ENCODE results near the gene KCNIP2.
A peak's percentile ranks its signal among the peaks of the same experiment; 100 is the strongest.

The KCNIP2 gene

DNA sequence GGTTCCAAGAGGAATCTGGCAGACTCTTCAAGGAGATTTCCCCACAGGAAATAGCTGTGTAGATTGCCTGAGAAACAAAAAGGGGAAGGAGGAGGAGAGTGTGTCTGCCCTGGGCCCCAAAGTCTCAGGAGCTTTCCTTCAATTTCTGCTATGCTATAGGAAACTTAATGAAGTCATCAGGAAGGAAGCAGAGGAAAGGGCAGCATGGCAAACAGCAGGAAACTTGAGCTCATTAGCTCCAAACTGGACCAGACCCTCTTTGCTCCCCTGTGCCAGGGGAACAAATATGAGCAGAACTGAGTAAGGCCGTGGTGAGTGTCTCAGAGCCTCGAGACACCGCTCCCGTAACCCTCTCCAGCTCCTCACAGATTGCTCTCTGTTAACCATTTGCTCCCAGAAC is 4.8 kb upstream of the KCNIP2 start:
- Mint-ChIP-seq H3K9me3 (no peaks in the 10 kb centered on the region), H3K27ac (peak overlapping the region in 1 of 3 experiments; percentile 0), H3K4me1 (peaks cover 7% of the 10 kb centered on the region), H3K36me3 (ENCODE audit: low read depth) (peaks cover 19% of the 10 kb centered on the region), H3K27me3 (ENCODE audit: low read depth) (peaks cover 15% of the 10 kb centered on the region), H3K4me3 (no peak overlapping the region)
- TF ChIP-seq, protein P1, sequence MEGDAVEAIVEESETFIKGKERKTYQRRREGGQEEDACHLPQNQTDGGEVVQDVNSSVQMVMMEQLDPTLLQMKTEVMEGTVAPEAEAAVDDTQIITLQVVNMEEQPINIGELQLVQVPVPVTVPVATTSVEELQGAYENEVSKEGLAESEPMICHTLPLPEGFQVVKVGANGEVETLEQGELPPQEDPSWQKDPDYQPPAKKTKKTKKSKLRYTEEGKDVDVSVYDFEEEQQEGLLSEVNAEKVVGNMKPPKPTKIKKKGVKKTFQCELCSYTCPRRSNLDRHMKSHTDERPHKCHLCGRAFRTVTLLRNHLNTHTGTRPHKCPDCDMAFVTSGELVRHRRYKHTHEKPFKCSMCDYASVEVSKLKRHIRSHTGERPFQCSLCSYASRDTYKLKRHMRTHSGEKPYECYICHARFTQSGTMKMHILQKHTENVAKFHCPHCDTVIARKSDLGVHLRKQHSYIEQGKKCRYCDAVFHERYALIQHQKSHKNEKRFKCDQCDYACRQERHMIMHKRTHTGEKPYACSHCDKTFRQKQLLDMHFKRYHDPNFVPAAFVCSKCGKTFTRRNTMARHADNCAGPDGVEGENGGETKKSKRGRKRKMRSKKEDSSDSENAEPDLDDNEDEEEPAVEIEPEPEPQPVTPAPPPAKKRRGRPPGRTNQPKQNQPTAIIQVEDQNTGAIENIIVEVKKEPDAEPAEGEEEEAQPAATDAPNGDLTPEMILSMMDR (IDR thresholded peaks at IDR 0.05; ENCODE audit: unreplicated experiment in 3 of 3), result no peak

DNA sequence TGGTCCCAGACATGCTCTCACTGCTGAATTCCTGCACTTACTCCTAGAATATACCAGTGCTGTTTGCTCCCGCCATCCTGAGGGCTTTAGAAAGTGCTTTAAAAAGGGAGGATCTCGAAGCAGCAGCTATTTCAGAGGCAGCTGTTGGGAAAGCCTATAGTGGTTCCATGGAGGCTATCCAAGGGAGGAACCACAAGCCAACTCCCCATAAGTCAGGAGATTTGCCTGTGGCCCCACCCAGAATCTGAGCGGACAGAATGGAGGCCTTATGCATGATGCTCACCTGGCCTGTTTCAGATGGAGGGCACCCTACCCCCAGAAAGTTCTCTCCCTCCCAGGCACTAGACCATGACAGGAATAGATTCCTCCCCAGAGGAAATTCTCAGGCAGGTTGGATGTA is 2.3 kb upstream of the KCNIP2 start:
- Mint-ChIP-seq H3K9me3 (no peaks in the 10 kb centered on the region), H3K36me3 (ENCODE audit: low read depth) (peaks cover 19% of the 10 kb centered on the region), H3K27me3 (ENCODE audit: low read depth) (peaks cover 37% of the 10 kb centered on the region), H3K4me1 (peaks cover 18% of the 10 kb centered on the region), H3K4me3 (no peak overlapping the region), H3K27ac (no peak overlapping the region)
- TF ChIP-seq, protein P1 (IDR thresholded peaks at IDR 0.05; ENCODE audit: unreplicated experiment in 3 of 3), result no peak

DNA sequence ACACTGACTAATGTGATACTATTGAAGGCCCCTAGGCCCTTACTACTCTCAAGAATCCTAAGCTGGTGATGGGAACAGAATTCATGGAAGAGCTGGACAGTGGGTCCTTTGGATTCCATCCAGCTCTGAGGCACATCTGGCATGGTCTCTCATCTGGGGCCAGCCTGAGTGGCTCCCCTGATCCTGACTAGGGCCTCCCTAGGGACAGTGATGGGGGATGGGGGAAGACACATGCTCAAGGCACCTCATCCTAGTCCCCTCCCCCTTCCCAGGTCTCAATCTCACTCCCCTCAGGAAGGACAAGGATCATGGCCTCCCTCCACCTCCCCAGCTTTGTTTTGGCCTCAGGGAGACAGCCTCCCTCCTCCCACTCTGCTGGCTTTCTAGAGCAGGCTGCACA is 1.8 kb downstream of the KCNIP2 start:
- H3K27ac Mint-ChIP-seq, result no peak overlapping the region
- peaks cover 46% of the 10 kb centered on the region for H3K4me1 Mint-ChIP-seq
- peaks cover 58% of the 10 kb centered on the region for H3K27me3 Mint-ChIP-seq (ENCODE audit: low read depth)
- H3K9me3 Mint-ChIP-seq, result no peaks in the 10 kb centered on the region
- TF ChIP-seq, protein P1 (IDR thresholded peaks at IDR 0.05; ENCODE audit: unreplicated experiment in 3 of 3), result no peak
- H3K36me3 Mint-ChIP-seq (ENCODE audit: low read depth), result peaks cover 10% of the 10 kb centered on the region
- no peak overlapping the region for H3K4me3 Mint-ChIP-seq

DNA sequence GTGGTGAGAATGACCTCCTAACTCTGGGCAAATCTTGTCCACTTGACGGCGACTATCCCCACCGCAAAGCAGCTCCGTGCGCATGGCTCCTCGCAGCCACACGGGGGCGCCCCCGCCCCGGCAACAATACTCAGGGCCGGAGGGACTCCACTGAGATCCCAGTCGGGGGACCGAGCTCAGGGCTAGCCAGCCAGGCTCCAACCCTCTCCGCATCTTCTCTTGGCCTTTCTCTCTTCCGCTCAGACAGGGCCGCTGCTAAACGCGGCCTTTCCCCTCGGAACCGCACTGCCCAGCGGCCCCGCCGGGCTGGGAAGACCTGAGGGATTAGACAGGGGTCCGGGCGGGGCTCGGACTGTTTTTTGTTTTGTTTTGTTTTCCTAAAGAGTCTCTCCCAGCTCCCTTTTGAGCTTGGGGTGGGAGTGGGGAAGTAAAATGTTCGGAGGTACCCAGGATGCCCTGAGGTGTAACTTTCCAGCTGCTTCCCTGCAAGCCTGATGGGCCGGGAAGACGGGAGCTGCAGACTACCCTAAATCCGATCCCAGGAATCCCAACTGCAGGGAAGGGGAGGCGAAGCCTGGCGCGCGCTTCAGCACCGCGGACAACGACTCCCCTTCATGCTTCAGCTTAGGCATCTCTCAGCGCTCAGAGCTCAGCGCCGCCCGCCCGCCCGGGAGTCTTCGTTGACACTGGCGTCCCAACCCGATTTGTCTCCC is 2.7 kb downstream of the KCNIP2 start:
- peaks cover 47% of the 10 kb centered on the region for H3K4me1 Mint-ChIP-seq
- peaks cover 5% of the 10 kb centered on the region for H3K36me3 Mint-ChIP-seq (ENCODE audit: low read depth)
- no peak overlapping the region for H3K27ac Mint-ChIP-seq
- peaks cover 58% of the 10 kb centered on the region for H3K27me3 Mint-ChIP-seq (ENCODE audit: low read depth)
- no peaks in the 10 kb centered on the region for H3K9me3 Mint-ChIP-seq
- TF ChIP-seq, protein P1 (IDR thresholded peaks at IDR 0.05; ENCODE audit: unreplicated experiment in 3 of 3), result peak; percentile 83 to 88 (median 86)
- peak overlapping the region; percentile 80 to 83 (median 80) for H3K4me3 Mint-ChIP-seq

DNA sequence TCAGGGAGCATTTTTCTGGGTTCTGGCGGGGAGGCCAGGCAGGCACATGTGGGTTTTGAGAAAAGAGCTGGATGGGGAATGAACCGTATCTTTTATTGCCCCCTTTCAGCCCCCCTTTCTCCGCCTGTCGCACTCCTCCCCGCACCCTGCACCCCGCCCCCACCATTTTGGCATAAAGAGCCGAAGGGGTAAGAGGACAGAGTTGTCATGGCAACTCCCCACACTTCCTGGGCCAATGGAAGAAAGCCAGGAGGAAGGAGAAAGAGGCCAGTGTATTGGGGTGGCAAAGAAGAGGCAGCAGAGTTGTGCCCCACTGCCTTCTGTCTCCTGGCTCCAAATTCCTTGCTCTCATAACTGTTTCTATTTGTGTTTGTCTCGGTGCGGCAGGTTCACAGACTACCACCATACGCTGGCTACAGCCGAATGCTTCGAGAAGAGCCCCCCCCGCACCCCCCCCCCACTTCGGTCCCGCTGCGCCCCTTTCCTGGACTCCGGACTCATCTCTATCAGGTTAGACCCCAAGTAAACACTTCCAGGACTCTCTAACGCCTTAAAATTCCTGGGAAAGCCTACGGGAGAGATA is 3.4 kb downstream of the KCNIP2 start:
- TF ChIP-seq, protein P1 (IDR thresholded peaks at IDR 0.05; ENCODE audit: unreplicated experiment in 3 of 3), result no peak
- H3K4me1 Mint-ChIP-seq, result peaks cover 53% of the 10 kb centered on the region
- H3K9me3 Mint-ChIP-seq, result no peaks in the 10 kb centered on the region
- H3K27ac Mint-ChIP-seq, result no peak overlapping the region
- H3K4me3 Mint-ChIP-seq, result peak overlapping the region; percentile 80 to 83 (median 80)
- H3K27me3 Mint-ChIP-seq (ENCODE audit: low read depth), result peaks cover 57% of the 10 kb centered on the region
- no peaks in the 10 kb centered on the region for H3K36me3 Mint-ChIP-seq (ENCODE audit: low read depth)
